ENCODE measurements around the gene VWDE.

GRCh38 chr7:12377406-12377805 lies 26.3 kb downstream of the VWDE start:
- TF ChIP-seq CTCF (IDR thresholded peaks at IDR 0.05) (no peak), EZH2 (IDR thresholded peaks at IDR 0.05; ENCODE audit: borderline replicate concordance, insufficient read depth, low read depth, low read length, poor library complexity, severe bottlenecking) (no peak)

All from B cell (primary cell).